ENCODE data around the gene SAC3D1.

Gene SAC3D1

DNA sequence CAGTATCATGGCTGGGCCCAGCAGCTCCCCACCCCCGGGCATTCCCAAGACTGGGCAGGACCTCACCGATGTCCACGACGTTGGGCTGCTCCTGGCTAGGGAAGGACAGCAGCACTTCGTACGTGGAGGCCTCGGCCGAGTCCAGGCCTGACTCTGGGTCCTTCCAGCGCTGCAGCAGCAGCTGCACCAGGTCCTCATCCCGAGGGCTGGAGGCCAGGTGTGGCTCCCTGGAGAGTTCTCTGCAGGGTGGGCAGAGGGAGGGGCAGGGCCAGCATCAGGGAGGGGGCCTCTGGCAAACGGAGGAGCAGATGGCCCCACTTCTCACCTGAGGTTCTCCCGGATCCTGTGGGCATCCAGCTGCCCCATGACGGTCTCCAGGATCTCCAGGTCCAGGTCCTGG is 17.0 kb downstream of the SAC3D1 start:
- TF ChIP-seq, protein P1, sequence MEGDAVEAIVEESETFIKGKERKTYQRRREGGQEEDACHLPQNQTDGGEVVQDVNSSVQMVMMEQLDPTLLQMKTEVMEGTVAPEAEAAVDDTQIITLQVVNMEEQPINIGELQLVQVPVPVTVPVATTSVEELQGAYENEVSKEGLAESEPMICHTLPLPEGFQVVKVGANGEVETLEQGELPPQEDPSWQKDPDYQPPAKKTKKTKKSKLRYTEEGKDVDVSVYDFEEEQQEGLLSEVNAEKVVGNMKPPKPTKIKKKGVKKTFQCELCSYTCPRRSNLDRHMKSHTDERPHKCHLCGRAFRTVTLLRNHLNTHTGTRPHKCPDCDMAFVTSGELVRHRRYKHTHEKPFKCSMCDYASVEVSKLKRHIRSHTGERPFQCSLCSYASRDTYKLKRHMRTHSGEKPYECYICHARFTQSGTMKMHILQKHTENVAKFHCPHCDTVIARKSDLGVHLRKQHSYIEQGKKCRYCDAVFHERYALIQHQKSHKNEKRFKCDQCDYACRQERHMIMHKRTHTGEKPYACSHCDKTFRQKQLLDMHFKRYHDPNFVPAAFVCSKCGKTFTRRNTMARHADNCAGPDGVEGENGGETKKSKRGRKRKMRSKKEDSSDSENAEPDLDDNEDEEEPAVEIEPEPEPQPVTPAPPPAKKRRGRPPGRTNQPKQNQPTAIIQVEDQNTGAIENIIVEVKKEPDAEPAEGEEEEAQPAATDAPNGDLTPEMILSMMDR (IDR thresholded peaks at IDR 0.05; ENCODE audit: control extremely low read depth, extremely low read depth, low read depth, missing control alignments) = no peak
- ChIA-PET POLR2A (no interaction called here), CTCF (interaction anchor here (1.1 to 3.2 kb wide), 5 partner anchors 9 to 44 kb away, joined by 4 to 11 read pairs (median 4); partner anchors contain the start of gene ARL2)
- no peak for DNase-seq (ENCODE audit: extremely low spot score)

DNA sequence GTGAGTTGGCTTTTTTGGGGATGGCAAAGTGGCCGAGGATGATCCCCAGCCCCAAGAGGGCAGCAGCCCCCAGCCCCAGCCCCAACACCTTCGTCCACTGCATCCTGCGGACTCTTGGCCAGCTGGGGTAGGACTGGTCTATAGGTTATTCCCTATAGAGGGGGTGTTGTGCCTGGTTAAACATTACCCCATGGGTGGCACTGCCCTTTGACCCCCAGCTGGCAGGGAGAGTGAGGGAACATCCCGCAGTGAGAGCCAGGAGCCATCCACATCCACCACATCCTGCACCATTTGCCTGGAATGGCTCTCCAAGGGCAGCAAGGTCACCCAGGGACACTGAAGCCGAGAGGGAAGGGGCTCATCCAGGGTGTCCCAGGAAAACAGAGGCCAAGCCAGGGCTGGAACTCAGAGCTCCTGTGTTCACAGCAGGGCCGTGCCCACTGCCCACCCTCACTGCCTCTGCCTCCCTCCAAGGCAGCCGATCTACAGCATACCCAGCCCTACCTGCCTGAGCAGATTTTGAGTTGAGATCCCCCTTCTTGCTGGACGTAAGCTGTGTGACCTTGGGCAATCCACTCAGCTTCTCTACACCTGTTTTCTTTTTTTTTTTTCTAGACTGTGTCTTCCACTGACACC is 17.5 kb downstream of the SAC3D1 start, which contains the start of gene NAALADL1:
NAALADL1 (minus strand) TSS at position 135 of the 636 bp plus-strand sequence; CDS start at position 103, 32 bp downstream.
- TF ChIP-seq, protein P1 (IDR thresholded peaks at IDR 0.05; ENCODE audit: control extremely low read depth, extremely low read depth, low read depth, missing control alignments) = no peak
- POLR2A ChIA-PET = no interaction called here

DNA sequence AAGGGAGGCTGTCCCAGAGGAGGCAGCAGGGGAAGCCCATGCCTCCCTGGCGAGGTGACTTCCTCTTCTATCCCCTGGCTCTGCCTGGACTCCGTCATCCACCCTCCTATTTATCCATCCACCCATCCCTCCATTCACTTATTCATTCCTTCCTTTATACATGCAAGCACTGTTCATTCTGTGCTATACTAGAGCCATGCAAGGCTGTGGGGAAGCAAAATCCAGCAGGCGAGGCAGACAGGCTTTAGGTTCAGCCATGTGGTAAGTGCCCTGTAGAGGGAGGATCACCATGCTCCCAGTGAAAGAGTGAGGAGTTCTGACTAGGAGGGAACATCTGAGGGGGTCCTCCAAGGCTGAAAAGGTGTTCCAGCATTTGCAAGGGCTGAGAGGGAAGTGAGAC is 18.5 kb downstream of the SAC3D1 start:
- ChIA-PET CTCF (interaction anchor here (1.2 to 3.2 kb wide), 3 partner anchors 10 to 19 kb away, joined by 4 to 11 read pairs (median 4); no protein-coding TSS in a partner anchor), POLR2A (no interaction called here)
- no peak for DNase-seq (ENCODE audit: extremely low spot score)
- TF ChIP-seq, protein P1 (IDR thresholded peaks at IDR 0.05; ENCODE audit: control extremely low read depth, extremely low read depth, low read depth, missing control alignments) = no peak

More for the DNA sequence above, 17.5 kb downstream of the SAC3D1 start, which contains the start of gene NAALADL1:
- DNase-seq (ENCODE audit: extremely low spot score) = no peak
- CTCF ChIA-PET = interaction anchor here (1.1 to 3.2 kb wide), 6 partner anchors 9 to 44 kb away, joined by 4 to 11 read pairs (median 4); partner anchors contain the start of gene ARL2

DNA sequence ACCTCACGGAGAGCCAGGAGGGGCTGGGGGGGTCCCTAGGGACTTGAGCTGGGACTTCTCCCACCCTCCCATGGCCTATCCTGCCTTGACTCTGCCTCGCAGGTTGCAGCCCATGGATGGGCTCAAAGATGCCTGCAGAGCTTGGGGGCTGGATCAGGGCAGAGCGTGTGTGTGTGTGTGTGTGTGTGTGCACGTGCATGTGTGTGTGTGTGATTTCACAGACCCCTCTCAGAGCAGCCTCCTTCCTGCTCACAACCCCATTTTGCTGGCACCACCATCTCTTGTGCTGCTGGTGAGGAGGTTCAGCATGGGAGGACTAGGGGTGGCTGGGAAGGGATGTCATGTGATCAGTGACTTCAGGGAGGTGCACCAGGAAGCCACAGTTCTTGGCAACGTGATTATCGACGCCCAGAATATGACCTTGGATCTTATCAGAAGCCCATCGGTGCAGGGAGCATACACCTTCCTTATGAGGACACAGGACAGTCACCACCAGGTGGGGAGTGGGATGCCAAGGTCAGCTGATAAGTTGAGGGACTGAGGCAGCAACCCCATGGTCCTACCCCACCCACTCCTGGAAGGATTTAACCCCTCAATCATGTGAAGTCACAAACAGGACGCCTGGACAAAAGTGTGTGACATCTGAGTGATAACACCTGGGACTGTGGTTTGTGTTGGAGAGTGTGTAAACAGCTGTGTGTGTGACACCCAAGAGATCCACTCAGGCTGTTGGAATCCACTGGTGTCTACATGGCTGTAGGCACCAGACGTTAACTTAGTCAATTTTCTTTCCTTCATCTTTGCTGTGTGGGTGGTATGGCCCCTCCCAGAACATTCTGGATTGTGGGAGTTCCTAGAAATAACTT is 19.2 kb downstream of the SAC3D1 start:
- DNase-seq (ENCODE audit: extremely low spot score) = no peak
- ChIA-PET POLR2A (no interaction called here), CTCF (interaction anchor here (1.2 to 3.2 kb wide), 3 partner anchors 11 to 18 kb away, joined by 4 to 11 read pairs (median 4); no protein-coding TSS in a partner anchor)
- TF ChIP-seq, protein P1 (IDR thresholded peaks at IDR 0.05; ENCODE audit: control extremely low read depth, extremely low read depth, low read depth, missing control alignments) = no peak

DNA sequence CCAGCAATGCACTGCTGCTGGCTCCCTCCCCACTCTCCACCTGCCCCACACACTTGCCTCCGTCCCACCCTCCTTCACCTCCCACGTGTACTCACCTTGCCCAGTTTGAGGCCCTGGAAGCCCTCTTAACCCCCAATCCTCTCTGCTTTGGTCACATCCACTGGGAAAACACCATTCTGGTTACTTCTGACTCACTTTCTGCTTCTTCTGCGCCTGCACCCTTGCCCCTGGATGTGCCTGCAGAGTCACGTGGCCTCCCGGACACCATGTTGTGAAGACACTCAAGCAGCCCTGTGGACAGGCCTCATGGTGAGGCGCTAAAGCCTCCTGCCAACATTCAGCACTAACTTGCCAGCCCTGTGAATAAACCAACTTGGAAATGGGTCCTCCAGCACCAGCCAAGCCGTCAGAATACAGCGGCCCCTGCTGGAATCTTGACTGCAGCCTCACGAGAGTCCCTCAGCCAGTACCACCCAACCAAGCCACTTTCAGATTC is 20.0 kb downstream of the SAC3D1 start:
- ChIA-PET POLR2A (no interaction called here), CTCF (interaction anchor here (1.5 to 3.2 kb wide), 2 partner anchors 12 to 17 kb away, joined by 4 to 11 read pairs; no protein-coding TSS in a partner anchor)
- DNase-seq (ENCODE audit: extremely low spot score) = no peak
- TF ChIP-seq, protein P1 (IDR thresholded peaks at IDR 0.05; ENCODE audit: control extremely low read depth, extremely low read depth, low read depth, missing control alignments) = no peak

DNA sequence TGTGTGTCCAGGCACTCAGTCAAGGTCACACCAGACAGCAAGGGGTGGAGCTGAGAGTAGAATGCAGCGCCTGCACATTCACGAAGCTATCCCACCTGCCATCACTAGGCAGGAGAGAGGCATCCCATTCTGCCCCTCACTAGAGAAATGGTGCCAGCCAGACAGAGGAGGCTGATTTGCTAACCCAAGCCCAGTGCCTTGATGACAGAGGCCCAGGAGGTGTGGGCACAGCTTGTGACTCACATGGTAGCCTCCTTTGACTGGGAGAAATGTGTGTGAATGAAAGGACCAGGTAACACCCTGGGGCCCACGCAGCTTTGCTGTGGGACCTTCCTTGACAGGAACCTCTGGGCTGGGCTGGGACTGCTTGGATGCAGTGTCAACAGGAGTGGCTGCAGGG is 22.5 kb downstream of the SAC3D1 start:
- CTCF ChIA-PET = interaction anchor here (0.8 to 1.7 kb wide), 3 partner anchors 9 to 16 kb away, joined by 4 read pairs; no protein-coding TSS in a partner anchor
- DNase-seq (ENCODE audit: extremely low spot score) = no peak
- POLR2A ChIA-PET = interaction anchor here (1.2 kb wide), 1 partner anchor 589 kb away, joined by 5 read pairs; no protein-coding TSS in a partner anchor
- TF ChIP-seq, protein P1 (IDR thresholded peaks at IDR 0.05; ENCODE audit: control extremely low read depth, extremely low read depth, low read depth, missing control alignments) = no peak

Data from GM10248 (cell line).